Activated T-cell treated with anti-CD3 and anti-CD28 coated beads, Interleukin-2, amount 50 U/mL, for 24 hours (primary cell): ENCODE data around the gene DNAJC11.
"Not testable (repeated sequence)": the region's sequence is repeated elsewhere in the genome, so short reads cannot be mapped to it uniquely, and the experiment has no call there.

Experiments
- DNase-seq: peaks from one replicate; pipeline ENCODE4 v3.0.0-alpha.2; 2020
- H3K27ac Mint-ChIP-seq: 2 replicates; pipeline ENCODE4 v1.8.0; 2020; ENCODE audit warnings: mild to moderate bottlenecking, mixed read lengths
- H3K27me3 Mint-ChIP-seq: 2 replicates; pipeline ENCODE4 v1.8.0; 2020; ENCODE audit warnings: mixed read lengths
- H3K36me3 Mint-ChIP-seq: 2 replicates; pipeline ENCODE4 v1.8.0; 2020; ENCODE audit warnings: low read depth, mixed read lengths
- H3K4me1 Mint-ChIP-seq: 2 replicates; pipeline ENCODE4 v1.8.0; 2020; ENCODE audit warnings: low read depth, mixed read lengths
- H3K4me3 Mint-ChIP-seq: 2 replicates; pipeline ENCODE4 v1.8.0; 2020; ENCODE audit warnings: mild to moderate bottlenecking, moderate library complexity, mixed read lengths
- H3K9me3 Mint-ChIP-seq: 2 replicates; pipeline ENCODE4 v1.8.0; 2020; ENCODE audit warnings: mixed read lengths

DNAJC11 gene, protein sequence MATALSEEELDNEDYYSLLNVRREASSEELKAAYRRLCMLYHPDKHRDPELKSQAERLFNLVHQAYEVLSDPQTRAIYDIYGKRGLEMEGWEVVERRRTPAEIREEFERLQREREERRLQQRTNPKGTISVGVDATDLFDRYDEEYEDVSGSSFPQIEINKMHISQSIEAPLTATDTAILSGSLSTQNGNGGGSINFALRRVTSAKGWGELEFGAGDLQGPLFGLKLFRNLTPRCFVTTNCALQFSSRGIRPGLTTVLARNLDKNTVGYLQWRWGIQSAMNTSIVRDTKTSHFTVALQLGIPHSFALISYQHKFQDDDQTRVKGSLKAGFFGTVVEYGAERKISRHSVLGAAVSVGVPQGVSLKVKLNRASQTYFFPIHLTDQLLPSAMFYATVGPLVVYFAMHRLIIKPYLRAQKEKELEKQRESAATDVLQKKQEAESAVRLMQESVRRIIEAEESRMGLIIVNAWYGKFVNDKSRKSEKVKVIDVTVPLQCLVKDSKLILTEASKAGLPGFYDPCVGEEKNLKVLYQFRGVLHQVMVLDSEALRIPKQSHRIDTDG

DNA sequence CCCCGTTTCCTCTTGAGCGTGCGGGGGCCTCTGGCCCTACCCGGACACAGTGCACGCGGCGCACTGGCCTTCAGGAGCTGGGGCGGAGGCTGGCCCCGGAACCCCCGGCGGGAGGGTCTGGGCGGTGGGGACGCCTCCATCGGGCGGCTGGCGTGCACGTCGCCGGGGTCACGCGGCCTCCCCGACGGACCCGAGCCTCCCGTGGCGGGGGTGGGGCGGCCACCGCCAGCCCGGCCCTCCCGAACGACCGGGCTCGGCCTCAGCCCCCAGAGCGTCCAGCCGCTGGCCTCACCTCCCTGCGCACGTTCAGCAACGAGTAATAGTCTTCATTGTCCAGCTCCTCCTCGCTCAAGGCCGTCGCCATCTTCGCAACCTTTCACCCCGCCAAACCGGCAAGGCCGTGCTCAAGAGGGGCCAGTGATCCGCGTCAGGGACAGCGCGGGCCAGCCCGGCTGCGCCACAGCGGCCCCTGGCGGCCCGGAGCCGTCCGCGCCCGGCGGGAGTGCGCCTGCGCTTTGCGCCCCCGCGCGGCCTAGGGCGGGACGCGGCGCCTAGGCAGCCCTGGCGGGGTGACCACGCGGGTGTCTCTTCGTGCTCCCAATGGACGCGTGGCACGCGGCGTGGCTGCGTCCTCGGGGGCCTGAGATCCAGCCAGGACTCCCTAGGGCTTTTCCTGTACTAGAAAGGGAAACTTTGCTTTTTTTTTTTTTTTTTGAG, at the start of gene DNAJC11:
DNAJC11 (minus strand) TSS at position 380 of the 717 bp plus-strand sequence; CDS start at position 364, 16 bp downstream.
- Mint-ChIP-seq H3K4me3 (peak within 1 kb of the TSS; percentile 93), H3K27ac (peak within 1 kb of the TSS; percentile 96), H3K4me1 (peaks cover 38% of the 10 kb centered on the region), H3K27me3 (no peaks in the 10 kb centered on the region), H3K36me3 (peaks cover 40% of the 10 kb centered on the region), H3K9me3 (peaks cover 5% of the 10 kb centered on the region)
- peak; percentile 97 for DNase-seq

DNA sequence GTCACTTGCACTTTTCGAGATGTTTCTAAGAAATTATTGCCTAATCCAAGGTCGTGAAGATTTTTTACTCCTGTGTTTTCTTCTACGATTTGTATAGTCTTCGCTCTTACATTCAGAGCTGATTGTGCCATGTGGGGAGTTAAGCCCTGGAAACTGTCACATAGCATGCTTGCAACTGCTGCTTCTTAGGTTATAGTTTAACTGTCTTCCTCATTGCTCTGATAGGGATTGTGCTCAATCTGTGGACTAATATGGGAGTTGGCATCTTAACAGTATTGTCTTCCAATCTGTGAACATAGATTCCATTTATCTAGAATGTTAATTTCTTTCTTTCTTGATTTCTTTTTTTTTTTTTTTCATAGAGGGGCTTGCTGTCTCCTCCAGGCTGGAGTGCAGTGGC, 48.9 kb upstream of the DNAJC11 start:
- Mint-ChIP-seq H3K27ac (no peak overlapping the region), H3K4me3 (no peak overlapping the region), H3K36me3 (no peaks in the 10 kb centered on the region), H3K9me3 (no peaks in the 10 kb centered on the region), H3K27me3 (peaks cover 55% of the 10 kb centered on the region), H3K4me1 (no peaks in the 10 kb centered on the region)
- DNase-seq, result no peak

DNA sequence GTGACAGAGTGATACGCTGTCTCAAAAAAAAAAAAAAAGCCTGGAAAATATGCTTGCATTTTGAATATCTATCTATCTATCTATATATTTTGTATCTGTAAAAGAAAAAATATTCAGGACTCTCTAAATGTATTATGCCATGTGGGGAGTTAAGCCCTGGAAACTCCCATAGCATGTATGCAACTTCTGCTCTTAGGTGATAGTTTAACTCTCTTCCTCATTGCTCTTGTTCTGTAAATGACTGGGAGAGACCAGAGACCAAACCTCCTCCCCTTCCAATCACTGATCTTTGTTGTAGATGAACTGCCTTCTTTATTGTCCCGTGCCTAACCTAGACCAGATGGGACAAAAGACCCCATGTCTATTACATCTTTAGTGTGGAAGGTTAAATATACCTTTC, 46.1 kb upstream of the DNAJC11 start:
- Mint-ChIP-seq H3K4me3 (no peak overlapping the region), H3K27ac (no peak overlapping the region), H3K27me3 (peaks cover 45% of the 10 kb centered on the region), H3K9me3 (no peaks in the 10 kb centered on the region), H3K36me3 (no peaks in the 10 kb centered on the region), H3K4me1 (peaks cover 18% of the 10 kb centered on the region)
- DNase-seq, result no peak

DNA sequence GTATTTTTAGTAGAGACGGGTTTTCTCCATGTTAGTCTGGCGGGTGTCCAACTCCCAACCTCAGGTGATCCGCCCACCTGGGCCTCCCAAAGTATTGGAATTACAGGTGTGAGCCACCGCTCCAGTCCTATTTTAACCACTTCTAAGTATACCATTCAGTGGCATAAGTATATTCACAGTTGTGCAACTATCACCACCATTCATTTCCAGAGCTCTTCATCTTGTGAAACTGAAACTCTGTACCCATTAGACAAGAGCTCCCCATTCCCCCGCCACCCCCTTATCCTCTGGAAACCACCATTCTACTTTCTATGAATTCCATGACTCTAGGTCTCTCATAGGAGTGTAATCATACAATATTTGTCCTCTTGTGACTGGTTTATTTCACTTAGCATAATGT, 43.5 kb upstream of the DNAJC11 start:
- Mint-ChIP-seq H3K4me3 (no peak overlapping the region), H3K9me3 (no peaks in the 10 kb centered on the region), H3K27me3 (peaks cover 31% of the 10 kb centered on the region), H3K4me1 (peaks cover 18% of the 10 kb centered on the region), H3K36me3 (no peaks in the 10 kb centered on the region), H3K27ac (no peak overlapping the region)
- DNase-seq, result no peak

DNA sequence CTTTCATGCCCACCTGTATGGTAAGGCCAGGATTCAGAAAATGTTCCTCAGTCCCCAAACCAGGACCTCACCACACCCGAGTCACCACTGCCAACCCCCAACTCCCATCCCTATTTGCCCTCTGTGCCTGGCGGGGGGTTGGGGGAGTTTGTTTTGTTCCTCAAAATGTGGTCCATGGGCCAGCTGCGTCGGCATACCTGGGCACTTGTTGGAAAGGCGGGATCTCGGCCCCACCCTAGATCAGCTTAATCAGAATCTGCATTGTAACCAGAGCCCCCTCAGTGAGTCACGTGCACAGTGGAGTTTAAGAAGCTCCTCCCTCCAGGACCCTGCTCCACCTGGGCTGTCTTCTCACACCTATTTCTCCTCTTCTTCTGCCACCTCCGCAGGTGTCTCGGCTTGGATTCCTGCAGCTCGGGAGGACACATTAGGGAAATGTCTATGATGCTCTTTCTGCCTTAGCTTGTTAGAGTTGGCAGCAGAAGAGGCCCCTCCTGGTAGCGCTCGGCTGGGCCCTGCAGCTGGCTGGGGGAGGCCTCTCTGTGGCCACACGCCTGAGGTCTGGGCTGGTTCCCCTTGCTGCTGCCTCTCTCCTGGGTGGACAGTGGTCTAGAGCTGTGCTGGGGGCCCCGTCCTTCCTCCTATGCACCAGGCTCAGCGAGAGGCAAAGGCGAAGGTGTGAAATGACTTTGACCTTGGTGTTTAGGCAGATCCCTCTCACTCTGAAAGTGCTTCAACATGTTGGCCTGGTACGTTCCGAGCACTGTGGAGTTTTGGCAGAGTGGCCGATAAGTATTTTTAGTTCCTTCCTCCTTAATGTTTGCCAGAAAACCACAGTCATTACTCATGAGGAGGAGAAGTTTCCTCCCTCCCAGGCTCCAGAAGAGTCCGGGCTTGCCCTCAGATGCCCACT, 41.8 kb upstream of the DNAJC11 start:
- DNase-seq, result peak; percentile 50
- Mint-ChIP-seq H3K36me3 (no peaks in the 10 kb centered on the region), H3K4me3 (no peak overlapping the region), H3K27me3 (peaks cover 21% of the 10 kb centered on the region), H3K9me3 (no peaks in the 10 kb centered on the region), H3K4me1 (peaks cover 18% of the 10 kb centered on the region), H3K27ac (no peak overlapping the region)

DNA sequence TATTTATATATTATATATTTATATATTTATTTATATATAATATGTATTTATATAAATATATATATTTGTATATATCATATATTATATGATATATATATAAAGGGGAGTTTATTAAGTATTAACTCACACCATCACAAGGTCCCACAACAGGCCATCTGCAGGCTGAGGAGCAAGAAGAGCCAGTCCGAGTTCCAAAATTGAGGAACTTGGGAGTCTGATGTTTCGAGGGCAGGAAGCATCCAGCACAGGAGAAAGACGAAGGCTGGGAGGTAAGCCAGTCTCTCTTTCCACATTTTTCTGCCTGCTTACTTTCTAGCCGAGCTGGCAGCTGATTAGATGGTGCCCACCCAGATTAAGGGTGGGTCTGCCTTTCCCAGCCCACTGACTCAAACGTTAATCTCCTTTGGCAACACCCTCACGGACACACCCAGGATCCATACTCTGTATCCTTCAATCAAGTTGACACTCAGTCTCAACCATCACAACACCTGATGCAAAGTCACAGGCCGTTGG, 41.1 kb upstream of the DNAJC11 start:
- Mint-ChIP-seq H3K4me1 (peaks cover 18% of the 10 kb centered on the region), H3K27me3 (peaks cover 16% of the 10 kb centered on the region)
- not testable (repeated sequence) for H3K9me3 Mint-ChIP-seq, H3K36me3 Mint-ChIP-seq, DNase-seq, H3K27ac Mint-ChIP-seq, H3K4me3 Mint-ChIP-seq

DNA sequence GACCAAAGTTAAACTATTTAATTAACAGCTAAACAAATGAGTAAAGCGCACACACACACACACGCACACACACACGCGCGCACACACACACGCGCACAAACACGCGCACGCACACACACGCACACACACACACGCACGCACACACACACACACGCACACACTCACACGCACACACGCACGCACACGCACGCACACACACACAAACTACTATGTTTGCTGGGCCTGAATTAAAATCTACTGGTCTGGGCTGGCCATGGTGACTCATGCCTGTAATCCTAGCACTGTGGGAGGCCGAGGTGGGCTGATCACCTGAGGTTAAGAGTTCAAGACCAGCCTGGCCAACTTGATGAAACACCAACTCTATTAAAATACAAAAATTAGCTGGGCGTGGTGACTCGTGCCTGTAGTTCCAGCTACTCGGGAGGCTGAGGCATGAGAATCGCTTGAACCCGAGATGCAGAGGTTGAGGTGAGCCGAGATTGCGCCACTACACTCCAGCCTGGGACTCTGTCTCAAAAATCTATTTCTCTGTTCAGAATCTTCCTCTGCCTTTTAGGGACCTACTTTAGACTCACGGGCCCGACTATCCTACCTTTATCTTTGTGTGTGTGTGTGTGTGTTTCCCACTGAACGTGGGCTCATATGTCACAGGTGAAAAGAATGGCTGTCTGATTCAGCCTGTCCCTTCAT, 37.5 kb upstream of the DNAJC11 start:
- no peak for DNase-seq
- no peak overlapping the region for H3K4me3 Mint-ChIP-seq
- H3K36me3 Mint-ChIP-seq, result no peaks in the 10 kb centered on the region
- H3K27ac Mint-ChIP-seq, result no peak overlapping the region
- H3K27me3 Mint-ChIP-seq, result peaks cover 16% of the 10 kb centered on the region
- no peaks in the 10 kb centered on the region for H3K9me3 Mint-ChIP-seq
- H3K4me1 Mint-ChIP-seq, result peaks cover 22% of the 10 kb centered on the region

DNA sequence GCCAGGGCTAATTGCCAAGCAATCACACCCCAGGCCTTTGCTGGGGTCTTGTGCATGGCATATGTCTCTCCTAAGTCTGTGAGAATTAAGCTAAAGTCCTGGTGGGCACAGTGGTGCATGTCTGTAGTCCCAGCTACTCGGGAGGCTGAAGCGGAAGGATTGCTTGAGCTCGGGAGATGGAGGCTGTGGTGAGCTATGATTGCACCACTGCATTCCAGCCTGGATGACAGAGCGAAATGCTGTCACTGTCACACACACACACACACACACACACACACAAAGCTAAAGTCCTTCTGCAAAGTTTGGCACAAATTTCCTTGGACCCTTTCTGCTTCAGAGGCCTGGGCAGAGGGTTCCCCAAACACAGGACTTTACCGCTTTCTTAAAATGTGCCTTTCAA, 31.3 kb upstream of the DNAJC11 start:
- peaks cover 9% of the 10 kb centered on the region for H3K4me1 Mint-ChIP-seq
- no peak for DNase-seq
- H3K4me3 Mint-ChIP-seq, result no peak overlapping the region
- no peak overlapping the region for H3K27ac Mint-ChIP-seq
- H3K27me3 Mint-ChIP-seq, result peaks cover 28% of the 10 kb centered on the region
- H3K9me3 Mint-ChIP-seq, result no peaks in the 10 kb centered on the region
- no peaks in the 10 kb centered on the region for H3K36me3 Mint-ChIP-seq

DNA sequence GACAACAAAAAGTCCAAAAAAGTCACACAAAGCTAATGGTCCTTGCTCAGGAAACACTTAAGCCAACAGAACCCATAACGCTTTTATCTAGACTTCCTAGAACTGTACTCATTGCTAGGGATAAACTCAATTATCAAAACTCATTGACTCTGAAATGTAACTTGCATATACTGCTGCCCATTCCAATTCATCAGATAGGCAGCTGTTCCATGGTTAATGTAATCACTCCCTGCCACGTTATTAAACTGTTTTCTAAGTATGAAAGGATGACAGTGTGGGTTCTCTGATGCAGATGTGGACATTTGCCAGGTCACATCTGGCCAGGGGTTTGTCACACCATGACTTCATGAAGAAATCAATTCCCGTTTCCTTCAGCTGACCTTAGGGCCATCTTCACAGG, 30.3 kb upstream of the DNAJC11 start:
- Mint-ChIP-seq H3K4me1 (peaks cover 9% of the 10 kb centered on the region), H3K27me3 (peaks cover 26% of the 10 kb centered on the region), H3K4me3 (no peak overlapping the region), H3K27ac (no peak overlapping the region), H3K9me3 (no peaks in the 10 kb centered on the region), H3K36me3 (no peaks in the 10 kb centered on the region)
- DNase-seq, result no peak

DNA sequence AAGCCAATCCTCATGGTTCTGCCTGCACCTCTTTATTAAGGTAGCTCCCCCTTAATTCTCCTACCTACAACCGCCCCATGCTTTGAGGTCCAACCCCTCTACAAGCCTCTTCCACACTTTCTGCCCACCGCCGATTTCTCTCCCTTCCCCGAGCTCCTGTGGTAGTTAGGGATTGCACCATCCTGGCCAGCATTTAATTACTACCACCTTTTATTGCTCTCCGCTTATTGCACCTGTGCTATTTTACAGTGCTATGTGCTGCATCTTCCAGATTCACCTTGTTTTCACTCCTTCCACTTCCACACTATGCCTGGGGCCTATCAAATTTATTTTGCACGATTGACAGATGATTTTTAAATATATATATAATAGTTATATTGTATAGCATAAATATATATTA, 29.3 kb upstream of the DNAJC11 start:
- H3K4me3 Mint-ChIP-seq, result no peak overlapping the region
- H3K27me3 Mint-ChIP-seq, result peaks cover 25% of the 10 kb centered on the region
- no peaks in the 10 kb centered on the region for H3K36me3 Mint-ChIP-seq
- H3K27ac Mint-ChIP-seq, result no peak overlapping the region
- no peaks in the 10 kb centered on the region for H3K9me3 Mint-ChIP-seq
- peaks cover 9% of the 10 kb centered on the region for H3K4me1 Mint-ChIP-seq
- DNase-seq, result no peak

DNA sequence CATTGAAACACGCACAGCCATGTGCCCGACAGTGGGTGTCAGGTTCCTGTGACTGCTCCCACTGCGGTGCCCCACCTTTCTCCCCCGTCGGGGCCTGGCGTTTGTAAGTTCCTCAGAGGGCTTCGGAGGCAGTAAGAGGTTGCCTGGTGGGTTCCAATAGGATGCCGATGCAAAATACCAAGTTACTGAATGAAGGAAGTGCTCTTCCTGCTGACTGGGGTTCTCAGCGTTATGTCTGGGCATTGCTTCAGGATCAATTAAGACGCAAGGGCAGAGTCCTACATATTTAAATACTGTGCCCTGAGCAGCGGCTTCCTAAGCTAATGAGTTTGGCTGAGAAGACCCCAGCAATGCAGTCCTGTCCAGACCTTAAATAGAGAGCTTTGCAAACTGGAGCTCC, 28.9 kb upstream of the DNAJC11 start:
- Mint-ChIP-seq H3K36me3 (no peaks in the 10 kb centered on the region), H3K27me3 (peaks cover 23% of the 10 kb centered on the region), H3K4me3 (no peak overlapping the region), H3K27ac (no peak overlapping the region), H3K4me1 (peaks cover 9% of the 10 kb centered on the region), H3K9me3 (no peaks in the 10 kb centered on the region)
- no peak for DNase-seq

DNA sequence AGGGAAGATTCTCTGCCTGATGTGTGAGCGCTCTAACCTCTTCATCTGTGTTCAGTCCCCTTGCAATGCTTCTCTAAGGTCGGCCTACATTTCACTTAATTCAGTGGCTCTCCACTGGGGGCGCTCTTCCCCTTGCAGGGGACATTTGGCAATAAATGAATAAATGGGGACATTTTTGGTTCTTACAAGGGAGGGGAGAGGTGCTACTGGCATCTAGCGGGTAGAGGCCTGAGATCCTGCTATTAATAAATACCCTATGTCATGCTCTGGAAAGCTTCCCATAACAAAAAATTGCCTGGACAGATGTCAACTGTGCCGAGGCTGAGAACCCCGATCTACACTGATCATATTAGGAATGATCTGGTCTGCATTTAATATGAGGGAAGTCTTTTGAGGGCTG, 25.9 kb upstream of the DNAJC11 start:
- Mint-ChIP-seq H3K4me3 (no peak overlapping the region), H3K4me1 (no peaks in the 10 kb centered on the region), H3K27me3 (peaks cover 23% of the 10 kb centered on the region), H3K9me3 (no peaks in the 10 kb centered on the region), H3K27ac (no peak overlapping the region), H3K36me3 (no peaks in the 10 kb centered on the region)
- peak; percentile 66 for DNase-seq

DNA sequence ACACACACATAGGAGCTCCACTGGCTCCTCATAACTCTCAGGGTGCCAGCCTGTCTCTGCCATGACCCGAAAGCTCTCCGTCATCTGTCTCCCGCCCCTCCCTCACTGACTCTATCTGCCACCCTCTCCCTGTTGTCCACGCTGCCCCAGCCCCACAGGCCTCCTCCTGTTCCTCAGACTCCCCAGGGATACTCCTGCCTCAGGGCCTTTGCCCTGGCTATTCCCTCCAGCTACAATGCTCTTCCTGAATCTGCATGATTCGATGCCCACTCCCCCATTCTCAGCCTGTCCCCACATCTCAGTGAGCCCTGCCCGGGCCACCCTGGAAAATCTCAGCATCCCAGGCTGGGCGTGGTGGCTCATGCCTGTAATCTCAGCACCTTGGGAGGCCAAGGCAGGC, 24.6 kb upstream of the DNAJC11 start:
- Mint-ChIP-seq H3K4me3 (no peak overlapping the region), H3K27me3 (peaks cover 18% of the 10 kb centered on the region), H3K9me3 (no peaks in the 10 kb centered on the region), H3K36me3 (no peaks in the 10 kb centered on the region), H3K4me1 (no peaks in the 10 kb centered on the region), H3K27ac (no peak overlapping the region)
- no peak for DNase-seq
